DND-41 (cell line): ENCODE data around the gene TLN1.

Experiments
- ATAC-seq: fragments of 200-7000 bp; cut with Tn5 transposase; 3 replicates; pipeline ENCODE4 v1.9.1; 2021; ENCODE audit warnings: low read depth; ENCODE audit not compliant: insufficient read depth
- DNase-seq: peaks from one replicate; pipeline ENCODE4 v3.0.0-alpha.2; 2020
- H2AFZ ChIP-seq: 2 replicates; pipeline ENCODE4 v1.6.0; 2012; ENCODE audit warnings: low read depth, low read length
- H3K27ac ChIP-seq: 2 replicates; pipeline ENCODE4 v1.5.1; 2012; ENCODE audit warnings: low read length, inconsistent platforms
- H3K27me3 ChIP-seq: fragments of 200-600 bp; sonication (generic); 2 replicates; pipeline ENCODE4 v1.6.0; 2012; ENCODE audit warnings: low read length, mild to moderate bottlenecking, inconsistent platforms; ENCODE audit not compliant: insufficient read depth, poor library complexity
- H3K36me3 ChIP-seq: 2 replicates; pipeline ENCODE4 v1.5.1; 2012; ENCODE audit warnings: low read length, inconsistent platforms; ENCODE audit not compliant: insufficient read depth
- H3K4me1 ChIP-seq: 2 replicates; pipeline ENCODE4 v1.5.1; 2012; ENCODE audit warnings: mild to moderate bottlenecking, low read length; ENCODE audit not compliant: insufficient read depth
- H3K4me2 ChIP-seq: 2 replicates; pipeline ENCODE4 v1.6.0; 2012; ENCODE audit warnings: mild to moderate bottlenecking, moderate library complexity, low read length, inconsistent platforms; ENCODE audit not compliant: insufficient read depth
- H3K4me3 ChIP-seq, 2 experiments: fragments of 200-600 bp in 1 of 2; shearing (Covaris generic) in 1 of 2; 2 replicates each; pipeline ENCODE4 v1.5.1; 2012 to 2016; ENCODE audit warnings: inconsistent platforms in 2 of 2, low read length in 2 of 2, mild to moderate bottlenecking in 2 of 2, low read depth in 1 of 2, moderate library complexity in 1 of 2
- H3K79me2 ChIP-seq: 2 replicates; pipeline ENCODE4 v1.6.0; 2012; ENCODE audit warnings: low read length, inconsistent platforms; ENCODE audit not compliant: insufficient read depth
- H3K9ac ChIP-seq: 2 replicates; pipeline ENCODE4 v1.6.0; 2012; ENCODE audit warnings: low read depth, mild to moderate bottlenecking, inconsistent platforms, low read length, moderate library complexity
- H3K9me3 ChIP-seq: 2 replicates; pipeline ENCODE4 v1.5.1; 2012; ENCODE audit warnings: low read length, moderate library complexity, mild to moderate bottlenecking, inconsistent platforms; ENCODE audit not compliant: insufficient read depth, severe bottlenecking
- H4K20me1 ChIP-seq: 2 replicates; pipeline ENCODE4 v1.6.0; 2012; ENCODE audit warnings: low read length; ENCODE audit not compliant: insufficient read depth
- CTCF ChIP-seq: IDR thresholded peaks from 2 replicates; pipeline ENCODE4 v1.5.1; 2012; ENCODE audit warnings: borderline replicate concordance, low read length, moderate library complexity, mild to moderate bottlenecking; ENCODE audit not compliant: poor library complexity, severe bottlenecking; ENCODE audit errors: extremely low read depth
- EZH2 ChIP-seq: IDR thresholded peaks from 3 replicates; pipeline ENCODE4 v1.6.1; 2012; ENCODE audit warnings: borderline replicate concordance, low read depth, mild to moderate bottlenecking, moderate library complexity, low read length, inconsistent platforms; ENCODE audit not compliant: severe bottlenecking

The TLN1 gene

DNA sequence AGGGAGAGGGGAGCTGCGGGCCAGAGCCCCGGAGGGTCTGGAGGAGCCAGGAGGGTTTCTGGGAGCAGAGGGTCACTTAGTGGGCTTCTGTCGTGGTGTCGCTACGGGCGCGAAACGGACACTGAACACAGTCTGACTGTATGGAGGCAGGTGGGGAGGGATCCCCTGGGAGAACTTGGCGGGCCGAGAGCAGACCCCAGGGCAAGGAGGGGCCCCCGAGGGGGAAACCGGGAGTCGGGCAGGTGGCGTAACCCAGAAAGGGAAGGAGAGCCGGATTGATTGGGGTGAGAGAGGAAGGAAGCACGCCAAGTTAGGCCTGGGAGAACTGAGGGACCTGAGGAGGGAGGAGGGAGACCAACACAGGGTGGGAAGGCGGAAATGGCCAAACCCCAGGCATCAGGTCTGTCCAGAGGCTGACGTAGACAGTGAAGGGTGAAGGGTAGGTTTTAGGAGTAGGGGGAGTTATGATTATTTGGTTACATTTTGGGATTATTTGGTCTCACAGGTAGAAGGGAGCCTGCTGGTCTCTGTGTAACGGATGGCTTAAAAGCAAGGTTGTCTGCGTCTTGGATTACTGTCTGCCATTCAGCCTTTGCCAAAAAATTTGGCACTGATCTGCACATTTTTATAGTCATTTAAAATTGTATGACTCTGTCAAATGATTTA is 25.4 kb upstream of the TLN1 start:
- H3K9me3 ChIP-seq: no peaks in the 10 kb centered on the region
- H3K36me3 ChIP-seq: peaks cover 12% of the 10 kb centered on the region
- H3K4me3 ChIP-seq: peak overlapping the region; percentile 69 to 76
- TF ChIP-seq CTCF: no peak
- no peak for TF ChIP-seq EZH2
- DNase-seq (peak; percentile 34), ATAC-seq (peak; percentile 44; the same call in 2 of the 3 replicates)
- peaks cover 51% of the 10 kb centered on the region for H3K79me2 ChIP-seq
- peak overlapping the region; percentile 83 for H3K9ac ChIP-seq
- peak overlapping the region; percentile 94 for H3K4me2 ChIP-seq
- H3K4me1 ChIP-seq: peaks cover 34% of the 10 kb centered on the region
- peak overlapping the region; percentile 91 for H2AFZ ChIP-seq
- peaks cover 4% of the 10 kb centered on the region; the same call in 1 of the 2 replicates for H4K20me1 ChIP-seq
- no peaks in the 10 kb centered on the region for H3K27me3 ChIP-seq
- H3K27ac ChIP-seq: peak overlapping the region; percentile 76

GRCh38 chr9:35756275-35757225 is 24.6 kb upstream of the TLN1 start:
- H3K4me3 ChIP-seq: peak overlapping the region; percentile 69 to 76
- H3K27ac ChIP-seq: peak overlapping the region; percentile 76
- H3K27me3 ChIP-seq: no peaks in the 10 kb centered on the region
- peak; percentile 84 for ATAC-seq
- H3K9ac ChIP-seq: peak overlapping the region; percentile 83
- DNase-seq: peak; percentile 79
- H3K4me1 ChIP-seq: peaks cover 34% of the 10 kb centered on the region
- H3K4me2 ChIP-seq: peak overlapping the region; percentile 94
- peak overlapping the region; percentile 91 for H2AFZ ChIP-seq
- TF ChIP-seq EZH2: no peak
- TF ChIP-seq CTCF: peak; percentile 83
- peaks cover 4% of the 10 kb centered on the region; the same call in 1 of the 2 replicates for H4K20me1 ChIP-seq
- H3K36me3 ChIP-seq: peaks cover 15% of the 10 kb centered on the region
- no peaks in the 10 kb centered on the region for H3K9me3 ChIP-seq
- H3K79me2 ChIP-seq: peaks cover 46% of the 10 kb centered on the region

GRCh38 chr9:35755071-35755470 is 23.1 kb upstream of the TLN1 start:
- peak overlapping the region; percentile 94 for H3K4me2 ChIP-seq

More at GRCh38 chr9:35755071-35755470, 23.1 kb upstream of the TLN1 start:
- no peak for TF ChIP-seq EZH2
- no peak for TF ChIP-seq CTCF
- no peaks in the 10 kb centered on the region for H3K9me3 ChIP-seq
- peaks cover 41% of the 10 kb centered on the region for H3K4me1 ChIP-seq
- H3K27me3 ChIP-seq: no peaks in the 10 kb centered on the region
- peaks cover 33% of the 10 kb centered on the region for H3K79me2 ChIP-seq
- peaks cover 11% of the 10 kb centered on the region for H3K36me3 ChIP-seq
- H3K9ac ChIP-seq: peak overlapping the region; percentile 83; the same call in 1 of the 2 replicates
- H3K27ac ChIP-seq: peak overlapping the region; percentile 76; the same call in 1 of the 2 replicates
- no peaks in the 10 kb centered on the region for H4K20me1 ChIP-seq
- H2AFZ ChIP-seq: no peak overlapping the region
- no peak overlapping the region for H3K4me3 ChIP-seq
- ATAC-seq (no peak), DNase-seq (no peak)
